Measurements from ENCODE around the gene TBK1.
"Not testable (repeated sequence)": the region's sequence is repeated elsewhere in the genome, so short reads cannot be mapped to it uniquely, and the experiment has no call there.

TBK1 gene

DNA sequence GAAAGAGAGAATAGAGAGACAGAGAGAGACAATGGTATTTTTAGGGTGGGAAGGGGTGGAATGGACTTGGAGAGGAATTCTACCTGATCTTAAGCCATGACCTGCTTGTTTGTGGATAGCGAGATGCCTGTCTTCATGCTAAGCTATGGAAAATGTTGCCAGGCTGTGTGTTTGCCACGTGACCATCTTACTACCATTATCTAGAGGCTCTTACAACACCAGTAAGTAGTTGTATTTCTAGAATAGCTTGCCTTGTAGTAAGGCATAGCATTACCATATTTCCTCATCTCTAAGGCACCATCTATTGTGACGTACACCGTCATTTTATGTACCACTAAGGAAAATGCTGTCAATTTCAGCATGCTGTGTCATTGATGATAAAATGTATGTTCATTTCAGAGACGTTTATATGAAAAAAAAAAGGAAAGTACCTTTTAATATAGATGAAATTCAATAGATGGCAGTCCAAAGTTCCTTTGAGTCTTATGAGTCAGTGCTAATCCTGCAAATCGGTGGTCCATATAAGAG is 82.8 kb downstream of the TBK1 start:
- Mint-ChIP-seq H3K4me1 (ENCODE audit: low read depth) (no peaks in the 10 kb centered on the region), H3K9me3 (ENCODE audit: low read depth) (no peaks in the 10 kb centered on the region), H3K27me3 (no peaks in the 10 kb centered on the region), H3K27ac (no peak overlapping the region), H3K36me3 (no peaks in the 10 kb centered on the region), H3K4me3 (no peak overlapping the region)

GRCh38 chr12:64538121-64538520 is 86.2 kb downstream of the TBK1 start:
- H3K27ac Mint-ChIP-seq: no peak overlapping the region
- H3K4me3 Mint-ChIP-seq: no peak overlapping the region
- H3K36me3 Mint-ChIP-seq: no peaks in the 10 kb centered on the region
- H3K9me3 Mint-ChIP-seq (ENCODE audit: low read depth): no peaks in the 10 kb centered on the region
- H3K4me1 Mint-ChIP-seq (ENCODE audit: low read depth): no peaks in the 10 kb centered on the region
- H3K27me3 Mint-ChIP-seq: peaks cover 3% of the 10 kb centered on the region

DNA sequence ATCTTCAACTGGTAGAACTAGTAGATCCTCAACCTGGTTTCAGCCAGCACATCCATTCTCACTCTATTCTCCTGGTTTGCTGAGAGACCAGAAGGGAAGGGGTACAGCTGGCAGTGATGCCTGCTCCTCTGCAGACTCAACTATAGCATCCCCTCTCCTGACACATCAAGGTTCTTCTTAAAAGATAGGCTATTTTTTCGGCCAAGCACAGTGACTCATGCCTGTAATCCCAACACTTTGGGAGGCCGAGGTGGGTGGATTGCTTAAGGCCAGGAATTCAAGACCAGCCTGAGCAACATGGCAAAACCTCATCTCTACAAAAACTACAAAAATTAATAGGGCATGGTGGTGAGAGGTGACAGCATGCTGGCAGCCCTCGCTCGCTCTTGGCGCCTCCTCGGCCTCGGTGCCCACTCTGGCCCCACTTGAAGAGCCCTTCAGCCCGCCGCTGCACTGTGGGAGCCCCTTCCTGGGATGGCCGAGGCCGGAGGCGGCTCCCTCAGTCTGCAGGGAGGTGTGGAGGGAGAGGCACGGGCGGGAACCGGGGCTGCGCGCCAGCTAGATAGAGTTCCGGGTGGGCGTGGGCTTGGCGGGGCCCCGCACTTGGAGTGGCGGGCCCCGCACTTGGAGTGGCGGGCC is 90.6 kb downstream of the TBK1 start:
- not testable (repeated sequence) for H3K27me3 Mint-ChIP-seq; H3K9me3 Mint-ChIP-seq (ENCODE audit: low read depth); H3K27ac Mint-ChIP-seq; H3K36me3 Mint-ChIP-seq; H3K4me1 Mint-ChIP-seq (ENCODE audit: low read depth); H3K4me3 Mint-ChIP-seq

- Mint-ChIP-seq H3K4me3 (no peak overlapping the region), H3K27ac (no peak overlapping the region), H3K27me3 (peaks cover 3% of the 10 kb centered on the region), H3K4me1 (ENCODE audit: low read depth) (peaks cover 3% of the 10 kb centered on the region), H3K9me3 (ENCODE audit: low read depth) (no peaks in the 10 kb centered on the region), H3K36me3 (no peaks in the 10 kb centered on the region)
Measured at GRCh38 chr12:64544371-64545080, 92.6 kb downstream of the TBK1 start.

DNA sequence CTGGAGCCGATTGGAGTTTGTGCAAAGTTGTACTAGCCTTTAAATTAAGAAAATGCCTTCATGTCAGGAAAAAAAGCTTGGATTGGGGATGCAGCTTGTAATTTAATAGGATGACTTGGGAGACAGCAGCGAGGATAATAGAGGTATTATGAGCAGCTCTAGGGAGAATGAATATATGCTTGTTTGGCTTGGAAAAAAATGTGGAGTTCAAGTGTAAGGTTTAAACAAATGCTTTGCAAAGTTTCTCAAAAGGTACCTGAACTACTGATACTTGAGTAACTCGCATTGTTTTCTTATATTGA is 93.1 kb downstream of the TBK1 start:
- Mint-ChIP-seq H3K36me3 (no peaks in the 10 kb centered on the region), H3K4me3 (no peak overlapping the region), H3K27ac (no peak overlapping the region), H3K4me1 (ENCODE audit: low read depth) (peaks cover 6% of the 10 kb centered on the region), H3K27me3 (peaks cover 2% of the 10 kb centered on the region), H3K9me3 (ENCODE audit: low read depth) (no peaks in the 10 kb centered on the region)

GRCh38 chr12:64549108-64549507 is 97.2 kb downstream of the TBK1 start:
- Mint-ChIP-seq H3K27ac (no peak overlapping the region), H3K36me3 (no peaks in the 10 kb centered on the region), H3K4me3 (no peak overlapping the region), H3K4me1 (ENCODE audit: low read depth) (peaks cover 9% of the 10 kb centered on the region), H3K27me3 (no peaks in the 10 kb centered on the region), H3K9me3 (ENCODE audit: low read depth) (no peaks in the 10 kb centered on the region)

- H3K27ac Mint-ChIP-seq: no peak overlapping the region
- peaks cover 9% of the 10 kb centered on the region for H3K4me1 Mint-ChIP-seq (ENCODE audit: low read depth)
- no peaks in the 10 kb centered on the region for H3K27me3 Mint-ChIP-seq
- H3K36me3 Mint-ChIP-seq: no peaks in the 10 kb centered on the region
- no peak overlapping the region for H3K4me3 Mint-ChIP-seq
- no peaks in the 10 kb centered on the region for H3K9me3 Mint-ChIP-seq (ENCODE audit: low read depth)
Measured at GRCh38 chr12:64550755-64551154, 98.8 kb downstream of the TBK1 start.

DNA sequence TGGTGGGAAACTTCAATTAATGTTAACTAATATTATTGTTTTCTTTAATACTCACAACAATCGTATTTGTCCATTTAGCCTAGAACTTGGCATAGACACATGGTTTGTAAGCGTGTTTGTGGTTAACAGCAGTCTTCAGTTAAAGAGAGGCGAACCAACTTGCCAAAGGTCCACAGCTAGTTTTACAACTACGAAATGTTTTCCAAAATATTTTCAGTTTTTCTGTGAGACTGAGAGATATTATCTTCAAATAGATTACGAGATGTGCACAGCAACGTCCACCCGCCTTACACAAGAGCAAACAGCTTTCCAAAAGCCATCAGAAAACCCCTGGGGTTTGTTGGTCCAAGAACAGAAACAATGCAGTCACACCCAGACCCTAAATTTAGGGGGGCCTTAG is 99.8 kb downstream of the TBK1 start:
- Mint-ChIP-seq H3K36me3 (no peaks in the 10 kb centered on the region), H3K27me3 (no peaks in the 10 kb centered on the region), H3K4me3 (no peak overlapping the region), H3K9me3 (ENCODE audit: low read depth) (no peaks in the 10 kb centered on the region), H3K4me1 (ENCODE audit: low read depth) (peaks cover 9% of the 10 kb centered on the region), H3K27ac (no peak overlapping the region)

Measured in activated naive CD8-positive, alpha-beta T cell (primary cell).